Naive thymus-derived CD8-positive, alpha-beta T cell (primary cell): ENCODE results near the gene RAB3C. TPM values are rescaled to one million over a fixed set of nuclear protein-coding genes. Genes with fewer than 3 reads are reported as not detected.

Experiments
- ATAC-seq, 2 donors: fragments of 150-1000 bp; cut with Tn5 transposase in 1 of 2; sonication (Bioruptor Pico), chemical (Tn5 transposase) in 1 of 2; 1 replicate in 1 of 2; 2 replicates in 1 of 2; pipeline ENCODE4 v1.10.0; 2021; ENCODE audit warnings: mild to moderate bottlenecking in 2 of 2, moderate library complexity in 2 of 2
- POLR2A ChIA-PET: fragments of 350-600 bp; sonication (Branson Sonifier 250); formaldehyde crosslinking; loops from one replicate; lab custom pipeline; 2021; ENCODE audit warnings: antibody characterized with exemption; lab: Charles Lee
- DNase-seq, 10 donors: peaks; one replicate each; pipeline versions ENCODE4 v3.0.0 to v3.0.0-alpha.2; 2020 to 2022
- H3K27ac Mint-ChIP-seq, 10 donors: one replicate each; pipeline ENCODE4 v1.8.0; 2020 to 2022; ENCODE audit warnings: mild to moderate bottlenecking in 10 of 10, mixed read lengths in 10 of 10, moderate library complexity in 4 of 10, inconsistent platforms in 1 of 10
- H3K27me3 Mint-ChIP-seq, 5 donors: one replicate each; pipeline ENCODE4 v1.8.0; 2021 to 2022; ENCODE audit warnings: mixed read lengths in 5 of 5
- H3K36me3 Mint-ChIP-seq, 3 donors: one replicate each; pipeline ENCODE4 v1.8.0; 2020 to 2022; ENCODE audit warnings: mixed read lengths in 3 of 3, mild to moderate bottlenecking in 2 of 3, inconsistent platforms in 1 of 3
- H3K4me1 Mint-ChIP-seq, 4 donors: one replicate each; pipeline ENCODE4 v1.8.0; 2021 to 2022; ENCODE audit warnings: mixed read lengths in 4 of 4
- H3K4me3 Mint-ChIP-seq, 10 donors: one replicate each; pipeline ENCODE4 v1.8.0; 2020 to 2022; ENCODE audit warnings: mild to moderate bottlenecking in 10 of 10, mixed read lengths in 10 of 10, moderate library complexity in 6 of 10, inconsistent platforms in 1 of 10
- H3K9me3 Mint-ChIP-seq, 9 donors: one replicate each; pipeline ENCODE4 v1.8.0; 2020 to 2022; ENCODE audit warnings: mixed read lengths in 9 of 9, mild to moderate bottlenecking in 3 of 9, inconsistent platforms in 1 of 9, moderate library complexity in 1 of 9
- polyA plus RNA-seq, 3 donors: library from polyadenylated mRNA; unstranded; fragments of 300-500 nt; fragmentation: Illumina TruSeq; gene quantifications; one replicate each; pipeline ENCODE4 v1.2.3, GENCODE V29; 2021
- total RNA-seq, 8 experiments: library from RNA in 2 of 8; stranded (reverse) in 2 of 8; gene quantifications; one replicate each; pipeline ENCODE4 v1.2.3 and lab custom pipeline; 2021 to 2026

Gene RAB3C
- total and polyA plus RNA-seq, 5 experiments from 2014 or later = not detected

DNA sequence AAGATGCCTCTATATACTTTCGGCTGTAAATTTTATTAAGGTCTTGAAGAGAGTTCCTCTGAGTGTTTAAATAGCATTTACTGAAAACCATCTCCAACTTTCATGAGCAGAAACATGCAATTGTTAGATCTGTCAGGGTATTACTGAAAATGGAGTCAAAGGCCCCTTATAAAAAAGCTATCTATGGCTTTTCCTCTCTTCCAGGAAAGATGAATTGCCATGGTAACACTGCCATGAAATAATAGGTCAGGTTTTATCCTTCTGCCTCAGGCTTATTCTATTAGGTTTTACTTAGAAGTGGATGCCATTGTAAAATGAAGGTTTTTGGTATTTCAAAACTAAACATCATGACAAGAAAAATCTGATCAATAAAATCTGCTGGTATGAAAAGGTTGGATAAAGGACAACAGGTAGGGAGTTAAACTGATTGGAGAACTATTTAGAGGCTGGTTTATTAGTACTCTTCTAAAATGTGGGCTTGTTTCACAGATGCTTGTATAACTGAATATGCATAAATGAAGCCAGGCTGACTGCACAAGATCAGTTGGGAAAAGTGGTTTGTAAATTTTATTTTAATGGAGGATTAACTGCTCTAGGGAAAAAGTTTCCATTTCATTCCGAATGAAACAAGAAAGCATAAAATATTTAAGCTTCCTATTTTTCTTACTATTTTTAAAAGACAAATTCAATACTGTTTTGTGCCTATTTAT lies 135.5 kb downstream of the RAB3C start:
- DNase-seq (no peak), ATAC-seq (no peak)
- H3K27ac Mint-ChIP-seq = no peak overlapping the region
- peaks cover 0 to 16% (median 4%) of the 10 kb centered on the region in 5 donors for H3K27me3 Mint-ChIP-seq
- no peaks in the 10 kb centered on the region for H3K4me1 Mint-ChIP-seq
- POLR2A ChIA-PET = no interaction called here
- no peaks in the 10 kb centered on the region for H3K36me3 Mint-ChIP-seq
- H3K4me3 Mint-ChIP-seq = no peak overlapping the region
- H3K9me3 Mint-ChIP-seq = peaks cover 0 to 9% (median 2%) of the 10 kb centered on the region in 9 donors

DNA sequence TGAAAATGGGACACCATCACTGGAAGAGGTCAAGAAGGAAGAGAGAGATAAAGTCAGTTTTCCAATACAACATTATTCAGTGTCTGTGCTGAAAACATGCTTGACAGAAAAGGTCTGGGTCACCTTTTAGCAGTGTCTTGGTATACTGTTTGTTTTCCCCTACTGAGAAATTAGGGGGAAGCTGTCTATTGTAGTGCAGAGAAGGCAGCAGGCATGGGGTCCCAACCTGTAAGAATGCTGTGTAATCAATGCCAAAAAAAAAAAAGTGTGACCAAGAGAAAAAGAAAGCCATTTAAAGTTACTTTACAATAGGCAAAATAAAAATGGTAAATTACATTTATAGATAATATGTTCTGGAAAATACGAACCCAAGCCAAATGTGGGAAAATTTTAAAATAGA lies 139.3 kb downstream of the RAB3C start:
- H3K9me3 Mint-ChIP-seq = peaks cover 0 to 15% (median 4%) of the 10 kb centered on the region in 9 donors
- no peak for ATAC-seq
- H3K27ac Mint-ChIP-seq = no peak overlapping the region
- no peaks in the 10 kb centered on the region for H3K4me1 Mint-ChIP-seq
- peaks cover 0 to 3% (median 0%) of the 10 kb centered on the region in 3 donors for H3K36me3 Mint-ChIP-seq
- POLR2A ChIA-PET = no interaction called here
- H3K4me3 Mint-ChIP-seq = no peak overlapping the region
- peaks cover 0 to 21% (median 4%) of the 10 kb centered on the region in 5 donors for H3K27me3 Mint-ChIP-seq
- DNase-seq = no peak

DNA sequence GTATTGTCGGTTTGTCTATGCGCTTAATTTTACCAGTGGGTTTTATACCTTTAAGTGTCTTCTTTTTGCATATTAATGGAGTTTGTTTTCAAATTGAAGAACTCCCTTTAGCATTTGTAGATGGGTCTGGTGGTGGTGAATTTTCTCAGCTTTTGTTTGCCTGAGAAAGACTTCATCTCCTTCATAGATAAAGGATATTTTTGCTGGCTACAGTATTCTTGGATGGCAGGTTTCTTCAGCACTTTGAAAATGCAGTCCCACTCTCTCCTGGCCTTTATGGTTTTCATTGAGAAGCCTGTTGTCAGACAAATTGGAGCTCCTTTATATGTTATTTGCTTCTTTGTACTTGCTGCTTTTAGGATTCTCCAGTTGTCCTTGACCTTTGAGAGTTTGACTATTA lies 142.1 kb downstream of the RAB3C start:
- Mint-ChIP-seq H3K4me3 (no peak overlapping the region), H3K36me3 (peaks cover 0 to 3% (median 0%) of the 10 kb centered on the region in 3 donors), H3K27ac (no peak overlapping the region), H3K4me1 (no peaks in the 10 kb centered on the region), H3K27me3 (peaks cover 0 to 17% (median 7%) of the 10 kb centered on the region in 5 donors), H3K9me3 (peaks cover 0 to 15% (median 4%) of the 10 kb centered on the region in 9 donors)
- POLR2A ChIA-PET = no interaction called here
- DNase-seq = no peak
- no peak for ATAC-seq

DNA sequence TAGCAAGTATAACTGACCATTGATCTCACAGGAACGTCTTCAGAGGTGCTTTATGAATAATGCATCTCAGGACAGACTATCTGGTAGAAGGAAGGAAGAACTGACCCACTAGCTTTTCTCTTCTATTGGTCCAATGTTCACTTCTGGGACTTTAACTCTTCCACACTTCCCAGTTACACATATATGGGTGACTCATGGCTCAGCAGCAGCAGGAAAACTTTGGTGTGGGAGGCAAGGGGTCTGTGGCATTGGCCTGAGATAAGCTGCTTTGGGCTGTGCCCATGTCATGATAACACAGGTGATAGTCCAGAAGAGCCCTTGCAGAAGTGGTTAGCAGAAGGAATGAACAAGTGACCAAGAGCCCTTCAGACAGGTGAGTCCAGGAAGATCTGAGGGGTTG lies 148.8 kb downstream of the RAB3C start:
- DNase-seq (no peak), ATAC-seq (no peak)
- POLR2A ChIA-PET = no interaction called here
- Mint-ChIP-seq H3K4me3 (no peak overlapping the region), H3K36me3 (no peaks in the 10 kb centered on the region), H3K27me3 (peaks cover 0 to 14% (median 2%) of the 10 kb centered on the region in 5 donors), H3K4me1 (no peaks in the 10 kb centered on the region), H3K27ac (no peak overlapping the region), H3K9me3 (peaks cover 0 to 10% (median under 1%) of the 10 kb centered on the region in 9 donors)

DNA sequence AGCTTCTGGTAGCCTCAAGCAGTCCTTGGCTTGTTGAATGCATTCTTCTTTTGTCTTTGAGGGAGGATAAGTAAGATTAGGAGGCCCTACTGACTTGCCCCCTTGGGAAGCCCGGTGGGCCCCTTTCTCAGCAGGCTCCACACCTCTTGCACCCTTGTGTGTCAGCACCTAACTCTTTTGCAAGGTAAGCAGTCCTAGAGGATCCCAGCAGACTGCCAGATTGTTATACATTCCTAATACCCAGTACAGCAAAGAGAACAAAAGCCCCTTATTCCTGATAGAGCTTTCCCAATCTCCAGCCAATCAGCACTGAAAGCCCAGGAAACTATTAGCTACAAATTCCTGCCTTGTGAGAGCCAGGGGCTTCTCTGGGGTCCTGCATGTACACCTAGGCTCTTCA lies 152.8 kb downstream of the RAB3C start:
- Mint-ChIP-seq H3K27me3 (peaks cover 0 to 5% (median 0%) of the 10 kb centered on the region in 5 donors), H3K9me3 (peaks cover 0 to 2% (median 0%) of the 10 kb centered on the region in 9 donors), H3K36me3 (no peaks in the 10 kb centered on the region), H3K4me3 (no peak overlapping the region), H3K27ac (no peak overlapping the region), H3K4me1 (no peaks in the 10 kb centered on the region)
- POLR2A ChIA-PET = no interaction called here
- DNase-seq (no peak), ATAC-seq (no peak)

DNA sequence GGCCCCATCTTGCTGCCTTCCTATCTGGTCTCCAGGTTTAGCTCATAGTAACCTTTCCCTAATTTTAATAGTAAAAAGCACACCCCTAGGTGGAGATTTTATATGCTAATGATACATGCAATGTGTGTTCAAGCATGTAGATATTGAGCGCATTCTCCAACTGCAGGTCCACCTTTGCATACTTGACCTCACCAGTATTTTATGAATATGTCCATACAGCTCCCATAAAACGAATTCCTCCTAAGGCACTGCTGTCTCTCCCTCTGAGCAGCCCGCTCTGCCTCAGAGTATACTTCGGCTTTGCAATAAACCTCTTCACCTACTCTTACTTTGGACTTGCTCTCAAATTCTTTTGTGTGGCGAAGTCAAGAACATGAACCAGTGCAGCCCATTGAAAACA lies 153.3 kb downstream of the RAB3C start:
- peaks cover 0 to 2% (median 0%) of the 10 kb centered on the region in 9 donors for H3K9me3 Mint-ChIP-seq
- H3K27ac Mint-ChIP-seq = no peak overlapping the region
- no peaks in the 10 kb centered on the region for H3K4me1 Mint-ChIP-seq
- H3K4me3 Mint-ChIP-seq = no peak overlapping the region
- DNase-seq (no peak), ATAC-seq (no peak)
- H3K27me3 Mint-ChIP-seq = peaks cover 0 to 5% (median 0%) of the 10 kb centered on the region in 5 donors
- POLR2A ChIA-PET = no interaction called here
- H3K36me3 Mint-ChIP-seq = no peaks in the 10 kb centered on the region

DNA sequence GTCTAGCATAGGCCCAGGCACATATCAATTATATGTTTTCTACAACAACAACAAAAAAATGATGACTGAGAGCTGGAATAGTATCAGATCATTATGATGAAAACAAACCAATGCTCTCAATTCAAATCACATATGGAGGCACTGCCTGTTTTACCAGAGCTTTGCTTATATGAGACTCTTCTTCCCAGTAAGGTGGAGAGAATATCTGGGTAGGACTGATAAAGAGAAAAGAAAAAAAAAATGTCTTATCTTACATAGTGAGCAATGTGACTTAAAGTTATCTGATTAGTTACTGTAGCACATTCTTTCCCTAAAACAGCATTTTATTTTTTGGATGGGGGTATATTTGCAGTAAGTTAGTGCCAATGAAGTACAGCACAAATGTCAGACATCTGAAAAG lies 154.8 kb downstream of the RAB3C start:
- no peak for ATAC-seq
- POLR2A ChIA-PET = no interaction called here
- H3K4me3 Mint-ChIP-seq = no peak overlapping the region
- peaks cover 0 to 9% (median 2%) of the 10 kb centered on the region in 5 donors for H3K27me3 Mint-ChIP-seq
- H3K27ac Mint-ChIP-seq = no peak overlapping the region
- H3K9me3 Mint-ChIP-seq = peaks cover 0 to 2% (median 0%) of the 10 kb centered on the region in 9 donors
- H3K4me1 Mint-ChIP-seq = no peaks in the 10 kb centered on the region
- no peaks in the 10 kb centered on the region for H3K36me3 Mint-ChIP-seq
- no peak for DNase-seq

DNA sequence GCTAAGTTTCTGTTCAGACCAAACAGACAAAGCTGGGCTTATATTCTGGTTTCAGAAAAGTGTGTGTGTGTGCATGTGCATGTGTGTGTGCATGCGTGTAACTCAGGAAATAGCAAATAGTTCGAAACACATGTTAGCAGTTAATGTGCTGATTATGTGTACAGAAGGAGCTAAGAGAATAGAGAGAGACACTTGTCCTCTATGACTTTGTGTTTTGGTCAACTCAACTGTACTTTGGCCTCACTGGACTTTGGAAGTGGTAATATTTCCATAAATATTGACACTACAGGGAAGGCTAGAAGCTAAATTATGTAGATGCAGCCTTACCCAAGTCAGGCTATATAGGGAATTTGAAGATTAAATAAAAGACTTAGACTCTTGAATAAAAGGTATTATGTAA lies 155.5 kb downstream of the RAB3C start:
- POLR2A ChIA-PET = no interaction called here
- DNase-seq (no peak), ATAC-seq (no peak)
- peaks cover 0 to 2% (median 0%) of the 10 kb centered on the region in 9 donors for H3K9me3 Mint-ChIP-seq
- no peaks in the 10 kb centered on the region for H3K4me1 Mint-ChIP-seq
- H3K27ac Mint-ChIP-seq = no peak overlapping the region
- no peaks in the 10 kb centered on the region for H3K36me3 Mint-ChIP-seq
- H3K4me3 Mint-ChIP-seq = no peak overlapping the region
- peaks cover 0 to 9% (median 2%) of the 10 kb centered on the region in 5 donors for H3K27me3 Mint-ChIP-seq

DNA sequence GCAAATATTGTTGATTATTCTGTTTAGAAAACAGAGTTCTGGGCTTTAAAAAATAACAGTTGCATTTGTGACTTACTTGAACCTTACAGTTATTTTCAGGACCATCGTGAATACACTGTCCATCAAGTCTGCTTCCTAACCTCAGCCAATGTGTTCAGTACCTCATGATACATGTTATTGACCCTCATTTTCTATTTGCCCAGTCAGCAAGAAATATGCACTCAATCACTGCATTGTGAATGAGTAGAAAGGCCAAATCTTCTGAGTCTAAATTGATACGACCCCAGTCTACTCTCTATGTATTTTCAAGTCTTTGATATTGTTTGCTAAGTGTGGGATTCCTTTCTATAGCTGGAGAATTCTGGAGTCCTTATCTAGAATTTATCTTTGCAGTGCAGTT lies 156.2 kb downstream of the RAB3C start:
- POLR2A ChIA-PET = no interaction called here
- no peak for DNase-seq
- no peak overlapping the region for H3K4me3 Mint-ChIP-seq
- ATAC-seq = no peak
- H3K9me3 Mint-ChIP-seq = peaks cover 0 to 2% (median 0%) of the 10 kb centered on the region in 9 donors
- no peak overlapping the region for H3K27ac Mint-ChIP-seq
- H3K27me3 Mint-ChIP-seq = peaks cover 0 to 16% (median 2%) of the 10 kb centered on the region in 5 donors
- no peaks in the 10 kb centered on the region for H3K36me3 Mint-ChIP-seq
- no peaks in the 10 kb centered on the region for H3K4me1 Mint-ChIP-seq

DNA sequence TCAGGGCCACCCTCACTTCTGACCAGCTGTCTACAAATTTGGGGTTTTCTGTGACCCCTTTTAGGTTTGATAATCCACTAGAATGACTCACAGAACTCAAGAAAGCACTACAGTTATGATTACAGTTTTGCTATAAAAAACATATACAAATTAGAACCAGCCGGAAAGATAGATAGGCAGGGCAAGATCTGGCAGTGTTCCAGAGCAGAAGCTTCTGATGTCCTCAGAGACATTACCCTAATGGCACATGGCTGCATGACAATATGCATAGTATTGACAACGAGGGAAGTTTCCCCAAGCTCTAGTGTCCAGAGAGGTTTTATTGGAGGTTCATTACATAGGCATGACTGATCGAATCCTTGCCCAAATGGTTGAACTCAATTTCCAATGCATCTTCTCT lies 158.1 kb downstream of the RAB3C start:
- Mint-ChIP-seq H3K36me3 (no peaks in the 10 kb centered on the region), H3K27ac (no peak overlapping the region), H3K27me3 (peaks cover 0 to 31% (median 5%) of the 10 kb centered on the region in 5 donors), H3K4me1 (no peaks in the 10 kb centered on the region), H3K9me3 (peaks cover 0 to 4% (median 0%) of the 10 kb centered on the region in 9 donors), H3K4me3 (no peak overlapping the region)
- ATAC-seq (no peak), DNase-seq (no peak)
- POLR2A ChIA-PET = no interaction called here

DNA sequence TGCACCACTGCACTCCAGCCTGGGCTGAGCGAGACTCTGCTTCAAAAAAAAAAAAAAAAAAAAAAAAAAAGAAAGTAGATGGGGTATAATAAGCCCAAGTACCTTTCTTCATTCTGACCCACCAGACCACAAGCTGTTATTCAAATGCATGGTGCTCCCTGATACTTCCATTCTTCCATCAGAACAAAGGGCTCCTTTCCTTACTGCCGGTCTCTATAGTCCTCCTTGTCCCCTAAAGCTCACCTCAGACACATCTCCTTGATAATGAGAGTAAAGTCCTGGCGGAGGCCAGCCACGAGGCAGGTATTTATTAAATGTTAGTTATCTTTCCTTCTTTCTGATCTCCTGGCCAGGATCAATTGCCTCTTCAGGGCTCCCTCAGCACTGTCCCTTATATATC lies 162.5 kb downstream of the RAB3C start:
- H3K9me3 Mint-ChIP-seq = peaks cover 0 to 4% (median 0%) of the 10 kb centered on the region in 9 donors
- ATAC-seq = no peak
- H3K4me3 Mint-ChIP-seq = no peak overlapping the region
- DNase-seq = no peak
- no peaks in the 10 kb centered on the region for H3K4me1 Mint-ChIP-seq
- POLR2A ChIA-PET = no interaction called here
- H3K36me3 Mint-ChIP-seq = no peaks in the 10 kb centered on the region
- no peak overlapping the region for H3K27ac Mint-ChIP-seq
- H3K27me3 Mint-ChIP-seq = peaks cover 0 to 32% (median 5%) of the 10 kb centered on the region in 5 donors

DNA sequence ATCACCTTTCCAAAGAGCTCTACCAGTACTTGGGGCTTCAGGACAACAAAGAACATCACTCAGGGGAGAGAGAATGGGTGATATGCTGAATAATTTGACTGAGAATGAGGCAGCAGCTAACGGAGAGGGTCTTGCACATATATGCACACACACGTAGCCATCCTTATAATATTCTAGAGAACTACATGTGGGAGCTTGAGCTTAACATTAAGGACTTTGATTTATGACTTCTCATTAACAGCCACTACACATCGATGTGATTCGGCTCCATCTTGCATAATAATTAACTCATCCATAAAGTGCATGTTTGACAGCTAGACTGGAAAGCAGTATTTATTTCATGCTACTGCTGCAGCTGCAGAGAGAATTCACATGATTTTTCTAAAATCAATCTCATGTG lies 163.4 kb downstream of the RAB3C start:
- Mint-ChIP-seq H3K27me3 (peaks cover 0 to 32% (median 3%) of the 10 kb centered on the region in 5 donors), H3K36me3 (no peaks in the 10 kb centered on the region), H3K4me1 (no peaks in the 10 kb centered on the region), H3K9me3 (peaks cover 0 to 4% (median 0%) of the 10 kb centered on the region in 9 donors), H3K27ac (no peak overlapping the region), H3K4me3 (no peak overlapping the region)
- POLR2A ChIA-PET = no interaction called here
- DNase-seq = no peak
- no peak for ATAC-seq

DNA sequence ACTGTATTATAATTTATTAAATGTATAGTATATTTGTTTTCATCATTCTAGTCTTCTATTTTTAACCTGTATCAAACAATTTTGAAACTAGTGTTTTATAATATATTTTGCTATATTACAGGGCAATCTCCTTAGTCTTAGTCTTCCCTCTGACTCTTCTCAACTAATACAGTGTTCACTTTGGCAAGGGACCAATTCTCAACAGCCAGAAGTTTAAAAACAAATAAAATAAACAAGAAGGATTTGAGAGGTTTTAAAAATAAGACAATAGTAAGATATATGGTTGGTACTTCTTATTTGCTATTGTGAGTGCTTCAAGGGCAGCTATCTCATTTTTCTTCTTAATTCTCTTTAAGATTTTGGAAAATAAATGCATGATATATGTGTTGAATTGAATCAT lies 167.2 kb downstream of the RAB3C start:
- POLR2A ChIA-PET = no interaction called here
- H3K36me3 Mint-ChIP-seq = no peaks in the 10 kb centered on the region
- no peak overlapping the region for H3K27ac Mint-ChIP-seq
- no peaks in the 10 kb centered on the region for H3K4me1 Mint-ChIP-seq
- peaks cover 0 to 4% (median 0%) of the 10 kb centered on the region in 9 donors for H3K9me3 Mint-ChIP-seq
- H3K4me3 Mint-ChIP-seq = no peak overlapping the region
- DNase-seq (no peak), ATAC-seq (no peak)
- H3K27me3 Mint-ChIP-seq = peaks cover 0 to 10% (median 2%) of the 10 kb centered on the region in 5 donors
